Lower lobe of right lung (tissue), 2 donors: Measurements from ENCODE around the gene FRMD3. TPM values are rescaled to one million over a fixed set of nuclear protein-coding genes. Genes with fewer than 3 reads are reported as not detected.

Source experiments
- ATAC-seq, 2 donors: fragments of 200-7000 bp; cut with Tn5 transposase; one replicate each; pipeline ENCODE4 v1.9.1; 2020 to 2022; ENCODE audit warnings: mild to moderate bottlenecking in 2 of 2, moderate library complexity in 2 of 2
- DNase-seq: peaks from one replicate; pipeline ENCODE4 v3.0.0-alpha.2; 2020
- H3K27ac ChIP-seq: fragments of 200-600 bp; one replicate; pipeline ENCODE4 v1.8.0; 2022
- H3K27me3 ChIP-seq: fragments of 200-600 bp; one replicate; pipeline ENCODE4 v1.8.0; 2022; ENCODE audit warnings: low read depth
- H3K36me3 ChIP-seq: fragments of 200-600 bp; one replicate; pipeline ENCODE4 v1.8.0; 2022; ENCODE audit warnings: mild to moderate bottlenecking
- H3K4me1 ChIP-seq: fragments of 200-600 bp; one replicate; pipeline ENCODE4 v1.8.0; 2022
- H3K4me3 ChIP-seq: fragments of 200-600 bp; one replicate; pipeline ENCODE4 v1.8.0; 2022; ENCODE audit warnings: mild to moderate bottlenecking
- H3K9me3 ChIP-seq: fragments of 200-600 bp; one replicate; pipeline ENCODE4 v1.8.0; 2022
- intact Hi-C: fragments of 100-400 bp; cut with DNase I; formaldehyde crosslinking; loops from one replicate; pipeline ENCODE4 v1.11.0; 2022
- total RNA-seq: library from RNA; stranded (reverse); fragmentation: NEBNext Ultra II Directional; extraction: Animal tissue kit (Norgen Biotek cat#: 25700); gene quantifications from one replicate; pipeline ENCODE4 v1.2.1, GENCODE V29; 2021
- TF ChIP-seq, protein P1 (sequence below): fragments of 200-600 bp; IDR thresholded peaks from one replicate; pipeline ENCODE4 v1.8.0; 2022; ENCODE audit warnings: antibody characterized with exemption, mild to moderate bottlenecking
- donor health status: DM: no; HTN: yes; CAD: no; lungs with severe emphysema.

The FRMD3 gene
- total RNA-seq, 1 donor from 2014 or later, result 9.7 TPM

DNA sequence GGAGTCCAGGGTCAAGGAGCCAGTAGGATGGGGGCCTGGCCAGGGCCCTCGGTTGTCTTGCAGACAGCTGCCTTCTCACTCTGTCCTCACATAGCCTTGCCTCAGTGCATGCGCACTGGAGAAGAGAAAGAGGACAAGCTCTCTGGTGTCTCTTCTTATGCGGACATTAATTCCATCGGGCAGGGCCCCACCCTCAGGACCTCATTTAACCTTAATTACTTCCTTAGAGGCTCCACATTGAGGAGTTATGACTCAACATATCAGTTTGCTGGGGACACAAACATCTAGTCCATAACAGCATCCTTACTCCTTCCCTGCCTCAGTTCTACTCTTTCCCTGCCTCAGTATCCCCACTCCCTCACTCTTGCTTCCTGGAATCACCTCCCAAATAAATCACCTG, 78.4 kb downstream of the FRMD3 start:
- intact Hi-C loops, result no loop called here

DNA sequence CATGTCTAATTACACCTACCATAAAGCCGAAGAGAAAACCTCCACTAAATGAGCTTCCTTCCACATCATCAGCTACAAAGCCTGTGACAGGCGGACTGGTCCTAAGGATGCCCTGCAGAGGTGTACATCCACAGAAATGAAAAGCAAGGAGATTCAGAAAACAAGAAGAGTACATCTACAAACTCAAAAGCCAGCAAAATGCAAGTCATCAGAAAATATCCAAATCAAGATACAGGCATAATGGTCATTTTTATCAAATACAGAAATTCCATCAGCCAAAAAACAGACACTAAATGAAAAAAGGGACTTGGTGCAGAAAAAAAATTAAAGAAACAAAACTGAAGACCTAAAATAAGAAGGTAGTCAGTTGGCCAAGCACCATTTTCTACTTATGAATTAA, 79.7 kb downstream of the FRMD3 start:
- no peaks in the 10 kb centered on the region for H3K4me1 ChIP-seq
- no peak for DNase-seq
- no peaks in the 10 kb centered on the region for H3K9me3 ChIP-seq
- ATAC-seq, result no peak
- intact Hi-C loops, result no loop called here
- no peak overlapping the region for H3K4me3 ChIP-seq
- H3K36me3 ChIP-seq, result no peaks in the 10 kb centered on the region
- TF ChIP-seq, protein P1, sequence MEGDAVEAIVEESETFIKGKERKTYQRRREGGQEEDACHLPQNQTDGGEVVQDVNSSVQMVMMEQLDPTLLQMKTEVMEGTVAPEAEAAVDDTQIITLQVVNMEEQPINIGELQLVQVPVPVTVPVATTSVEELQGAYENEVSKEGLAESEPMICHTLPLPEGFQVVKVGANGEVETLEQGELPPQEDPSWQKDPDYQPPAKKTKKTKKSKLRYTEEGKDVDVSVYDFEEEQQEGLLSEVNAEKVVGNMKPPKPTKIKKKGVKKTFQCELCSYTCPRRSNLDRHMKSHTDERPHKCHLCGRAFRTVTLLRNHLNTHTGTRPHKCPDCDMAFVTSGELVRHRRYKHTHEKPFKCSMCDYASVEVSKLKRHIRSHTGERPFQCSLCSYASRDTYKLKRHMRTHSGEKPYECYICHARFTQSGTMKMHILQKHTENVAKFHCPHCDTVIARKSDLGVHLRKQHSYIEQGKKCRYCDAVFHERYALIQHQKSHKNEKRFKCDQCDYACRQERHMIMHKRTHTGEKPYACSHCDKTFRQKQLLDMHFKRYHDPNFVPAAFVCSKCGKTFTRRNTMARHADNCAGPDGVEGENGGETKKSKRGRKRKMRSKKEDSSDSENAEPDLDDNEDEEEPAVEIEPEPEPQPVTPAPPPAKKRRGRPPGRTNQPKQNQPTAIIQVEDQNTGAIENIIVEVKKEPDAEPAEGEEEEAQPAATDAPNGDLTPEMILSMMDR, result no peak
- H3K27ac ChIP-seq, result no peak overlapping the region
- H3K27me3 ChIP-seq, result no peaks in the 10 kb centered on the region

More for the DNA sequence above, 78.4 kb downstream of the FRMD3 start:
- Histone ChIP-seq H3K4me1 (no peaks in the 10 kb centered on the region), H3K9me3 (no peaks in the 10 kb centered on the region), H3K27ac (no peak overlapping the region), H3K4me3 (no peak overlapping the region), H3K27me3 (no peaks in the 10 kb centered on the region), H3K36me3 (no peaks in the 10 kb centered on the region)
- ATAC-seq, result no peak
- TF ChIP-seq, protein P1, result no peak
- DNase-seq, result no peak

DNA sequence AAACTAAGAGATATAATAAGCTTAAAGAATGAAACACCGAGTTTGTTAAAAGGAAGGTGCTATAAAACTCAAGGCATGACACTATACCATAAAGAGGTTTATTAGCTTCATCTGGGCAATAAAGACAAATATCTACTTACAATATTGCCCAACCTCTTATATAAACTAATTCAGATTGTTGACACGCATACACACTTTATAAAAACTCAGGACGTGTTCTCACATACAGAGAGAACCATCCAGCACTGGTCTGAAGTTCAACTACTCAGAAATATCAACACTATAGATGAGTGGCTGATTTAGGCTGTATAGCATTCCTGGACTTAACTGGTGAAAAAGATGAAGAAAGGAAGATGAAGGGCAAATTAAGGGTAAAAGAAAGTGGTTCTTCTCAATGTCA, 81.2 kb downstream of the FRMD3 start:
- DNase-seq, result no peak
- H3K36me3 ChIP-seq, result no peaks in the 10 kb centered on the region
- H3K9me3 ChIP-seq, result no peaks in the 10 kb centered on the region
- H3K27ac ChIP-seq, result no peak overlapping the region
- TF ChIP-seq, protein P1, result no peak
- no peak overlapping the region for H3K4me3 ChIP-seq
- ATAC-seq, result no peak
- H3K4me1 ChIP-seq, result no peaks in the 10 kb centered on the region
- H3K27me3 ChIP-seq, result no peaks in the 10 kb centered on the region
- intact Hi-C loops, result no loop called here

DNA sequence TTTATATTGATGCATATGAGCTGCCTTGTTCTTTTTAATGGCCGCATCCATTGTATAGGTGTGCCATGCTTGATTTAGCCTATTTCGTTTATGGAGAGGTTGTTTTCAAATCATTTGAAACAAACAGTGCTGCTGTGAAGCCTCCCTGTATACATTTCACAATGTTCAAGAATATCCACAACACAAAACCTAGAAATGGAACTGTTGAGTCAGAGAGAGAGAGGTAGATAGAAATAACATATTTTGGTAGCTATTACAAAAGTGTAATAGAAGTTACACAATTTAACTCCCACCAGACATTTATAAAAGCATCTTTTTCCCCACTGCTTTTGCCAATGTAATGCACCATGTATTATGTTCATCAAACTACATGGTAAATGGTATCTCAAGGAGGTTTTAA, 82.0 kb downstream of the FRMD3 start:
- H3K9me3 ChIP-seq, result no peaks in the 10 kb centered on the region
- intact Hi-C loops, result no loop called here
- H3K4me1 ChIP-seq, result no peaks in the 10 kb centered on the region
- no peaks in the 10 kb centered on the region for H3K36me3 ChIP-seq
- no peak for DNase-seq
- H3K4me3 ChIP-seq, result no peak overlapping the region
- no peaks in the 10 kb centered on the region for H3K27me3 ChIP-seq
- ATAC-seq, result no peak
- H3K27ac ChIP-seq, result no peak overlapping the region
- TF ChIP-seq, protein P1, result no peak

DNA sequence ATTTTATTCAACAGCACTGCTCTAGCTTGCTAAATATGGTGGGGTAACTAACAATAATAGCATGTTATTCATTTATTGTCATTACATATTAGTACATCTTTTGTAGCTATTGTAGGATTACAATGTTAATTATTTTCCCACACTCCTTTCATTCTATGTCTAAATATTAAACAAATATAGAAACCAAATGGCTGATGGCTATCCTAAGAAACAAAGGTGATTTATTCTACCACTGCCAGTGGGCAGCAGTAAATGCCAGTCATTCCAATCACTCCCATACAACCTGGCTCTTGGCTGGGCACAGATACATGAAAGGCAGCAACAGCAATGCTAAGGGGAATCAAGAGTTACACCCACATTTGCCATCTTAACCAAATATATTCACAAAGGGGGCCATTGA, 84.1 kb downstream of the FRMD3 start:
- ATAC-seq, result no peak
- Histone ChIP-seq H3K36me3 (no peaks in the 10 kb centered on the region), H3K4me1 (no peaks in the 10 kb centered on the region), H3K27me3 (no peaks in the 10 kb centered on the region), H3K9me3 (no peaks in the 10 kb centered on the region), H3K27ac (no peak overlapping the region), H3K4me3 (no peak overlapping the region)
- intact Hi-C loops, result no loop called here
- DNase-seq, result no peak
- TF ChIP-seq, protein P1, result no peak

DNA sequence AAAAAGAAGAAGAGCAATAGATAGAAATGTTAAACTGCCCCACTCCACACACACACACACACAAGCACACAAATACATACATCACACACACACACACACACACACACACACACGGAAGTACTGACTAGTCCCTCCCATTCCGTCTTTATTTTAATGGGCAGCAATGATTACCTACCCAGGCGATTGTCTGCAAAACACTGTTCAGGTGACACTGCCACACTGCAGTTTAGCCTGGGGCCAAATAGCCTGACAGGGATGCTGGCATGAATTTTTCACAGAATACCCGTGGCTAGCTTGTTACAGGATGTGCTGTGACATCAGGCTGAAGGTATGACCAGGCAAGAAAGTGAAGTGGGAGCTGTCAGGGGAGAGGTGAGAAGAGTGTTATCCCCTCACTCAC, 86.9 kb downstream of the FRMD3 start:
- H3K4me1 ChIP-seq, result no peaks in the 10 kb centered on the region
- H3K36me3 ChIP-seq, result no peaks in the 10 kb centered on the region
- H3K27me3 ChIP-seq, result no peaks in the 10 kb centered on the region
- H3K27ac ChIP-seq, result no peak overlapping the region
- TF ChIP-seq, protein P1, result no peak
- no peak overlapping the region for H3K4me3 ChIP-seq
- no peaks in the 10 kb centered on the region for H3K9me3 ChIP-seq
- ATAC-seq (no peak), DNase-seq (no peak)
- intact Hi-C loops, result no loop called here
